Hepatocyte (in vitro differentiated cells): ENCODE data around the gene KNL1. TPM values are rescaled to one million over a fixed set of nuclear protein-coding genes. Genes with fewer than 3 reads are reported as not detected.

ENCODE experiments used
- DNase-seq: peaks from one replicate; pipeline ENCODE4 v3.0.0-alpha.2; 2016; ENCODE audit warnings: low spot score
- H2AFZ ChIP-seq: fragments of 200-600 bp; sonication (generic); 2 replicates; pipeline ENCODE4 v1.6.0; 2016; ENCODE audit warnings: antibody characterized with exemption, mild to moderate bottlenecking
- H3K27ac ChIP-seq: fragments of 200-600 bp; sonication (generic); 2 replicates; pipeline ENCODE4 v1.5.1; 2016; ENCODE audit warnings: mild to moderate bottlenecking
- H3K27me3 ChIP-seq: fragments of 200-600 bp; sonication (generic); 2 replicates; pipeline ENCODE4 v1.6.1; 2016
- H3K36me3 ChIP-seq: fragments of 200-600 bp; sonication (generic); replicated peaks from 2 replicates; pipeline ENCODE4 v1.5.1; 2016; ENCODE audit warnings: low read depth; ENCODE audit not compliant: insufficient read depth
- H3K4me1 ChIP-seq: fragments of 200-600 bp; sonication (generic); 2 replicates; pipeline ENCODE4 v1.5.1; 2016; ENCODE audit warnings: mild to moderate bottlenecking, moderate library complexity; ENCODE audit not compliant: insufficient read depth
- H3K4me2 ChIP-seq: fragments of 200-600 bp; sonication (generic); 2 replicates; pipeline ENCODE4 v1.6.0; 2016
- H3K4me3 ChIP-seq: fragments of 200-600 bp; sonication (generic); 2 replicates; pipeline ENCODE4 v1.5.1; 2016; ENCODE audit warnings: mild to moderate bottlenecking
- H3K79me2 ChIP-seq: fragments of 200-600 bp; sonication (generic); 2 replicates; pipeline ENCODE4 v1.6.0; 2017; ENCODE audit warnings: mild to moderate bottlenecking
- H3K9me2 ChIP-seq: fragments of 200-600 bp; sonication (generic); replicated peaks from 2 replicates; pipeline ENCODE4 v1.6.0; 2017; ENCODE audit warnings: mild to moderate bottlenecking; ENCODE audit not compliant: insufficient read depth
- H3K9me3 ChIP-seq: fragments of 200-600 bp; sonication (generic); 2 replicates; pipeline ENCODE4 v1.5.1; 2016; ENCODE audit warnings: low read depth, mild to moderate bottlenecking
- H4K20me1 ChIP-seq: fragments of 200-600 bp; sonication (generic); 2 replicates; pipeline ENCODE4 v1.6.0; 2016; ENCODE audit warnings: mild to moderate bottlenecking; ENCODE audit not compliant: insufficient read depth, poor library complexity, severe bottlenecking
- CTCF ChIP-seq: fragments of 200-600 bp; sonication (generic); IDR thresholded peaks from 2 replicates; pipeline ENCODE4 v1.5.1; 2016; ENCODE audit warnings: antibody characterized with exemption, mild to moderate bottlenecking; ENCODE audit not compliant: poor library complexity
- EZH2 ChIP-seq: fragments of 200-600 bp; sonication (generic); IDR thresholded peaks from 2 replicates; pipeline ENCODE4 v1.6.1; 2016; ENCODE audit warnings: antibody characterized with exemption, mild to moderate bottlenecking, borderline replicate concordance
- EZH2phosphoT487 ChIP-seq: fragments of 200-600 bp; sonication (generic); IDR thresholded peaks from one replicate; pipeline ENCODE4 v1.6.1; 2018; ENCODE audit warnings: antibody characterized with exemption, mild to moderate bottlenecking, low read depth, moderate library complexity; ENCODE audit not compliant: unreplicated experiment, severe bottlenecking
- WGBS: methylation state at CpG from one replicate; pipeline ENCODE4 v1.1.6; 2016; ENCODE audit warnings: low lambda C conversion rate; ENCODE audit errors: missing lambda C conversion rate; 5-methylcytosine and 5-hydroxymethylcytosine counted together
- polyA plus RNA-seq: library from polyadenylated mRNA; unstranded; fragments of >200 nt; fragmentation: Nextera tagmentation; extraction: Ambion mirVana; gene quantifications from 2 replicates; pipeline ENCODE4 v1.2.1, GENCODE V29; 2016
- total RNA-seq: library from RNA; depleted of rRNA; stranded (reverse); fragments of >200 nt; gene quantifications from 2 replicates; pipeline ENCODE4 v1.2.3, GENCODE V29; 2014

The KNL1 gene
- total and polyA plus RNA-seq, 2 experiments from 2014 or later, result 3.0 to 15.7 TPM

- Histone ChIP-seq H3K4me1 (no peaks in the 10 kb centered on the region), H3K4me2 (no peak overlapping the region), H3K9me3 (no peaks in the 10 kb centered on the region), H3K9me2 (no peaks in the 10 kb centered on the region), H4K20me1 (no peaks in the 10 kb centered on the region), H3K4me3 (no peak overlapping the region), H2AFZ (no peak overlapping the region), H3K27me3 (peaks cover 3% of the 10 kb centered on the region), H3K27ac (no peak overlapping the region), H3K36me3 (no peaks in the 10 kb centered on the region), H3K79me2 (no peaks in the 10 kb centered on the region)
- no peak for DNase-seq
- WGBS, result 91% methylated on average over 8 of the region's 8 CpGs
- no peak for TF ChIP-seq EZH2
- TF ChIP-seq CTCF, result no peak
- no peak for TF ChIP-seq EZH2phosphoT487
These were observed 11.3 kb upstream of the KNL1 start for GRCh38 chr15:40582726-40583246.

- no peaks in the 10 kb centered on the region for H3K36me3 ChIP-seq
- no peak overlapping the region for H3K4me3 ChIP-seq
- H3K9me2 ChIP-seq, result no peaks in the 10 kb centered on the region
- no peaks in the 10 kb centered on the region for H4K20me1 ChIP-seq
- no peaks in the 10 kb centered on the region for H3K79me2 ChIP-seq
- no peak overlapping the region for H2AFZ ChIP-seq
- peaks cover 3% of the 10 kb centered on the region for H3K27me3 ChIP-seq
- no peaks in the 10 kb centered on the region for H3K9me3 ChIP-seq
- no peak overlapping the region for H3K4me2 ChIP-seq
- no peak overlapping the region for H3K27ac ChIP-seq
- TF ChIP-seq EZH2phosphoT487 (no peak), EZH2 (no peak), CTCF (no peak)
- no peak for DNase-seq
- WGBS, result 48% methylated on average over 2 of the region's 2 CpGs
- H3K4me1 ChIP-seq, result no peaks in the 10 kb centered on the region
These were observed 9.9 kb upstream of the KNL1 start for GRCh38 chr15:40584191-40584590.

GRCh38 chr15:40590667-40591050, 3.4 kb upstream of the KNL1 start:
- peaks cover 6% of the 10 kb centered on the region for H3K4me1 ChIP-seq
- H3K9me2 ChIP-seq, result no peaks in the 10 kb centered on the region
- H4K20me1 ChIP-seq, result no peaks in the 10 kb centered on the region
- DNase-seq, result peak; percentile 51
- H3K9me3 ChIP-seq, result no peaks in the 10 kb centered on the region
- H3K79me2 ChIP-seq, result peaks cover 5% of the 10 kb centered on the region
- peak overlapping the region; percentile 47 for H2AFZ ChIP-seq
- H3K4me2 ChIP-seq, result peak overlapping the region; percentile 69
- no peaks in the 10 kb centered on the region for H3K36me3 ChIP-seq
- 42% methylated on average over 12 of the region's 12 CpGs for WGBS
- H3K4me3 ChIP-seq, result no peak overlapping the region
- TF ChIP-seq EZH2phosphoT487 (no peak), CTCF (no peak), EZH2 (no peak)
- peaks cover 3% of the 10 kb centered on the region for H3K27me3 ChIP-seq
- peak overlapping the region; percentile 76 for H3K27ac ChIP-seq
